HepG2 (cell line): Measurements from ENCODE around the gene SLC15A3. TPM values are rescaled to one million over a fixed set of nuclear protein-coding genes. Genes with fewer than 3 reads are reported as not detected.

Source experiments
- E2F5 ChIP-seq: sonication (generic); formaldehyde crosslinking; conservative IDR thresholded peaks from 2 replicates; pipeline ENCODE4 v1.4.0; 2020; ENCODE audit warnings: missing genetic modification reagents
- EHMT2 ChIP-seq: fragments of 200-600 bp; sonication (generic); IDR thresholded peaks from 2 replicates; pipeline ENCODE4 v1.7.0; 2017; ENCODE audit warnings: antibody characterized with exemption, low read depth, low read length, borderline replicate concordance
- GABPB1 ChIP-seq: IDR thresholded peaks from 2 replicates; pipeline ENCODE4 v1.6.1; 2016; ENCODE audit warnings: mild to moderate bottlenecking, missing genetic modification reagents, moderate library complexity, missing compliant biosample characterization
- HMGA1 ChIP-seq: sonication (generic); formaldehyde crosslinking; conservative IDR thresholded peaks from 2 replicates; pipeline ENCODE4 v1.4.0; 2020; ENCODE audit warnings: missing genetic modification reagents
- PATZ1 ChIP-seq: sonication (generic); formaldehyde crosslinking; IDR thresholded peaks from 2 replicates; pipeline ENCODE4 v1.4.0; 2020; ENCODE audit warnings: missing genetic modification reagents
- PHF21A ChIP-seq: sonication (generic); formaldehyde crosslinking; IDR thresholded peaks from 2 replicates; pipeline ENCODE4 v1.5.0; 2020; ENCODE audit warnings: mild to moderate bottlenecking, missing genetic modification reagents
- SRSF4 ChIP-seq: fragments of 200-400 bp; formaldehyde crosslinking; IDR thresholded peaks from one replicate; pipeline ENCODE4 v1.6.1; 2018; ENCODE audit warnings: mild to moderate bottlenecking, low read depth, low read length, moderate library complexity; ENCODE audit not compliant: poor library complexity, severe bottlenecking
- ZBTB2 ChIP-seq: sonication (generic); formaldehyde crosslinking; IDR thresholded peaks from 2 replicates; pipeline ENCODE4 v1.8.0; 2022; ENCODE audit warnings: low read depth, missing genetic modification reagents
- ZBTB42 ChIP-seq: sonication (generic); formaldehyde crosslinking; IDR thresholded peaks from 2 replicates; pipeline ENCODE4 v1.5.0; 2020; ENCODE audit warnings: mild to moderate bottlenecking, missing genetic modification reagents
- ZFYVE20 ChIP-seq: sonication (generic); formaldehyde crosslinking; IDR thresholded peaks from 2 replicates; pipeline ENCODE4 v1.8.0; 2023; ENCODE audit warnings: low read depth, mild to moderate bottlenecking, moderate library complexity, missing genetic modification reagents, borderline replicate concordance
- ZNF205 ChIP-seq: IDR thresholded peaks from 2 replicates; pipeline ENCODE4 v1.6.1; 2018; ENCODE audit warnings: missing biosample characterization, missing genetic modification reagents
- ZNF354B ChIP-seq: sonication (generic); formaldehyde crosslinking; IDR thresholded peaks from 2 replicates; pipeline ENCODE4 v1.8.0; 2022; ENCODE audit warnings: mild to moderate bottlenecking, missing genetic modification reagents
- ZNF501 ChIP-seq: sonication (generic); formaldehyde crosslinking; IDR thresholded peaks from 2 replicates; pipeline ENCODE4 v1.5.1; 2020; ENCODE audit warnings: mild to moderate bottlenecking, moderate library complexity, missing genetic modification reagents
- ZNF792 ChIP-seq: IDR thresholded peaks from 2 replicates; pipeline ENCODE4 v1.6.1; 2016
- polyA plus RNA-seq, 8 experiments: library from polyadenylated mRNA; depleted of rRNA in 3 of 8; stranded (reverse) in 7 of 8; unstranded in 1 of 8; fragments of >200 nt; fragmentation: Illumina TruSeq in 4 of 8; extraction: Trizol in 4 of 8; gene quantifications; 2 replicates each; pipeline versions ENCODE4 v1.2.1 to v1.2.3, GENCODE V29; 2011 to 2016; ENCODE audit warnings: low read depth in 4 of 8, missing spikeins in 1 of 8, mixed read lengths in 1 of 8; ENCODE audit not compliant: insufficient read depth in 1 of 8
- total RNA-seq, 5 experiments: library from RNA; depleted of rRNA; stranded (reverse); fragments of >200 nt; fragmentation: Illumina TruSeq; extraction: Trizol; gene quantifications; 2 replicates each; pipeline ENCODE4 v1.2.3, GENCODE V29; 2016; ENCODE audit warnings: low read depth in 1 of 5
- TF ChIP-seq, protein P1 (sequence below): sonication (generic); formaldehyde crosslinking; conservative IDR thresholded peaks from 2 replicates; pipeline ENCODE4 v1.4.0; 2020; ENCODE audit warnings: missing genetic modification reagents
- TF ChIP-seq, protein P2 (sequence below): sonication (generic); formaldehyde crosslinking; IDR thresholded peaks from 2 replicates; pipeline ENCODE4 v1.8.1; 2023; ENCODE audit warnings: missing genetic modification reagents, mild to moderate bottlenecking, borderline replicate concordance
- TF ChIP-seq, protein P3 (sequence below): sonication (generic); formaldehyde crosslinking; IDR thresholded peaks from 2 replicates; pipeline ENCODE4 v1.4.0; 2020; ENCODE audit warnings: missing genetic modification reagents

Gene SLC15A3
- total and polyA plus RNA-seq, 2 of the 13 experiments (the other 11 are each of a cell fraction or from before 2014, with no cell fraction given), result 0.45 to 0.77 TPM

GRCh38 chr11:60913793-60914632 is 38.0 kb downstream of the SLC15A3 start, which contains the start of gene TMEM109 (continued):
- TF ChIP-seq PATZ1 (CRISPR knock-in tag), result no peak
- no peak for TF ChIP-seq ZBTB2 (CRISPR knock-in tag)
- no peak for TF ChIP-seq ZBTB42 (CRISPR knock-in tag)
- TF ChIP-seq ZFYVE20 (CRISPR knock-in tag), result no peak
- peak; percentile 50 for TF ChIP-seq GABPB1 (CRISPR knock-in tag)
- TF ChIP-seq ZNF792 (CRISPR knock-in tag), result no peak
- TF ChIP-seq SRSF4, result no peak
- TF ChIP-seq HMGA1 (CRISPR knock-in tag), result no peak
- TF ChIP-seq, protein P1, sequence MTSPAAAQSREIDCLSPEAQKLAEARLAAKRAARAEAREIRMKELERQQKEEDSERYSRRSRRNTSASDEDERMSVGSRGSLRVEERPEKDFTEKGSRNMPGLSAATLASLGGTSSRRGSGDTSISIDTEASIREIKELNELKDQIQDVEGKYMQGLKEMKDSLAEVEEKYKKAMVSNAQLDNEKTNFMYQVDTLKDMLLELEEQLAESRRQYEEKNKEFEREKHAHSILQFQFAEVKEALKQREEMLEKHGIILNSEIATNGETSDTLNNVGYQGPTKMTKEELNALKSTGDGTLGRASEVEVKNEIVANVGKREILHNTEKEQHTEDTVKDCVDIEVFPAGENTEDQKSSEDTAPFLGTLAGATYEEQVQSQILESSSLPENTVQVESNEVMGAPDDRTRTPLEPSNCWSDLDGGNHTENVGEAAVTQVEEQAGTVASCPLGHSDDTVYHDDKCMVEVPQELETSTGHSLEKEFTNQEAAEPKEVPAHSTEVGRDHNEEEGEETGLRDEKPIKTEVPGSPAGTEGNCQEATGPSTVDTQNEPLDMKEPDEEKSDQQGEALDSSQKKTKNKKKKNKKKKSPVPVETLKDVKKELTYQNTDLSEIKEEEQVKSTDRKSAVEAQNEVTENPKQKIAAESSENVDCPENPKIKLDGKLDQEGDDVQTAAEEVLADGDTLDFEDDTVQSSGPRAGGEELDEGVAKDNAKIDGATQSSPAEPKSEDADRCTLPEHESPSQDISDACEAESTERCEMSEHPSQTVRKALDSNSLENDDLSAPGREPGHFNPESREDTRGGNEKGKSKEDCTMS (CRISPR knock-in tag), result no peak
- peak; percentile 63 for TF ChIP-seq ZNF501 (CRISPR knock-in tag)
- TF ChIP-seq, protein P2, sequence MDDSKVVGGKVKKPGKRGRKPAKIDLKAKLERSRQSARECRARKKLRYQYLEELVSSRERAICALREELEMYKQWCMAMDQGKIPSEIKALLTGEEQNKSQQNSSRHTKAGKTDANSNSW (CRISPR knock-in tag), result peak; percentile 69
- TF ChIP-seq ZNF354B (CRISPR knock-in tag), result no peak
- no peak for TF ChIP-seq E2F5 (CRISPR knock-in tag)
- no peak for TF ChIP-seq EHMT2
- no peak; the same call in 1 of the 2 replicates for TF ChIP-seq ZNF205
- TF ChIP-seq, protein P3, sequence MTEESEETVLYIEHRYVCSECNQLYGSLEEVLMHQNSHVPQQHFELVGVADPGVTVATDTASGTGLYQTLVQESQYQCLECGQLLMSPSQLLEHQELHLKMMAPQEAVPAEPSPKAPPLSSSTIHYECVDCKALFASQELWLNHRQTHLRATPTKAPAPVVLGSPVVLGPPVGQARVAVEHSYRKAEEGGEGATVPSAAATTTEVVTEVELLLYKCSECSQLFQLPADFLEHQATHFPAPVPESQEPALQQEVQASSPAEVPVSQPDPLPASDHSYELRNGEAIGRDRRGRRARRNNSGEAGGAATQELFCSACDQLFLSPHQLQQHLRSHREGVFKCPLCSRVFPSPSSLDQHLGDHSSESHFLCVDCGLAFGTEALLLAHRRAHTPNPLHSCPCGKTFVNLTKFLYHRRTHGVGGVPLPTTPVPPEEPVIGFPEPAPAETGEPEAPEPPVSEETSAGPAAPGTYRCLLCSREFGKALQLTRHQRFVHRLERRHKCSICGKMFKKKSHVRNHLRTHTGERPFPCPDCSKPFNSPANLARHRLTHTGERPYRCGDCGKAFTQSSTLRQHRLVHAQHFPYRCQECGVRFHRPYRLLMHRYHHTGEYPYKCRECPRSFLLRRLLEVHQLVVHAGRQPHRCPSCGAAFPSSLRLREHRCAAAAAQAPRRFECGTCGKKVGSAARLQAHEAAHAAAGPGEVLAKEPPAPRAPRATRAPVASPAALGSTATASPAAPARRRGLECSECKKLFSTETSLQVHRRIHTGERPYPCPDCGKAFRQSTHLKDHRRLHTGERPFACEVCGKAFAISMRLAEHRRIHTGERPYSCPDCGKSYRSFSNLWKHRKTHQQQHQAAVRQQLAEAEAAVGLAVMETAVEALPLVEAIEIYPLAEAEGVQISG, result peak; percentile 51; the same call in 1 of the 2 replicates
- TF ChIP-seq PHF21A (CRISPR knock-in tag), result no peak
